OCI-LY1 (cell line): ENCODE measurements around the gene GMDS.

Experiments used
- CTCF ChIP-seq: fragments of 200-600 bp; sonication (generic), shearing (Covaris generic); IDR thresholded peaks from 2 replicates; pipeline ENCODE4 v1.5.1; 2017; ENCODE audit warnings: mild to moderate bottlenecking, antibody characterized with exemption, low read length, moderate library complexity, mixed read lengths
- EZH2 ChIP-seq: fragments of 200-600 bp; sonication (generic), shearing (Covaris generic); IDR thresholded peaks from 2 replicates; pipeline ENCODE4 v1.8.0; 2017; ENCODE audit warnings: borderline replicate concordance, mixed run types, mild to moderate bottlenecking, antibody characterized with exemption, low read length, moderate library complexity, mixed read lengths

DNA sequence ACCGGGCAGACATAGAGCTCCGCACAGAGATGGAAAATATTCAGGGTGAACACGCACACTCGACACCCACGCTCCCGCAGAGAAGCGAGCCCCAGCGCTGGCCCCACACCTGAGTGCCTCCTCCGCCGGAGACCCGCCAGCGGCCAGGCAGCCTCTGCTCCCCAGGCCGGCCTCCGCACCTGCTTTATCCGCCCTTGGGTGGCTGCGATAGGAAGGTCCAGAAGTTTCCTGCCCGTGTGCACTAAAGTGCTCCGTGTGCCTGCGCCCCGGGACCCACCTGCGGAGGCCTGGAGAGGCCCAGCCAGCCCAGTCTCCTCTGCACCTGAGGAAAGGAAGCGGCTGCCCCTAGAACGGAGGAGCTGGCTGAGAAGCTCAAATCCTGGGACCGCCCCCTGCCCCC is 646.5 kb downstream of the GMDS start:
- TF ChIP-seq CTCF (no peak), EZH2 (no peak)
